Mucosa of rectum (tissue), 2 donors: ENCODE results near the gene B4GALNT4.
"Not testable (repeated sequence)": the region's sequence is repeated elsewhere in the genome, so short reads cannot be mapped to it uniquely, and the experiment has no call there.

Experiments
- H3K27ac ChIP-seq, 2 donors: one replicate each; pipeline ENCODE4 v1.7.0; 2013; ENCODE audit warnings: inconsistent platforms in 2 of 2, low read depth in 2 of 2, low read length in 2 of 2
- H3K27me3 ChIP-seq, 2 donors: one replicate each; pipeline ENCODE4 v1.7.0; 2013; ENCODE audit warnings: low read length in 2 of 2; ENCODE audit not compliant: control insufficient read depth in 2 of 2, insufficient read depth in 2 of 2
- H3K36me3 ChIP-seq, 2 donors: one replicate each; pipeline ENCODE4 v1.7.0; 2013; ENCODE audit warnings: low read length in 2 of 2; ENCODE audit not compliant: control insufficient read depth in 2 of 2, insufficient read depth in 2 of 2
- H3K4me1 ChIP-seq, 2 donors: one replicate each; pipeline ENCODE4 v1.7.0; 2013; ENCODE audit warnings: low read length in 2 of 2, mild to moderate bottlenecking in 1 of 2; ENCODE audit not compliant: control insufficient read depth in 2 of 2, insufficient read depth in 2 of 2
- H3K4me3 ChIP-seq, 2 donors: one replicate each; pipeline ENCODE4 v1.7.0; 2013; ENCODE audit warnings: low read length in 2 of 2
- H3K9ac ChIP-seq, 2 donors: one replicate each; pipeline ENCODE4 v1.7.0; 2013; ENCODE audit warnings: low read length in 2 of 2, low read depth in 1 of 2, mild to moderate bottlenecking in 1 of 2
- H3K9me3 ChIP-seq, 2 donors: one replicate each; pipeline ENCODE4 v1.7.0; 2013; ENCODE audit warnings: low read length in 2 of 2; ENCODE audit not compliant: control insufficient read depth in 2 of 2
- donor health status: healthy.
- donor health status: Normal muscosa, but diverticular disease.

B4GALNT4 gene

DNA sequence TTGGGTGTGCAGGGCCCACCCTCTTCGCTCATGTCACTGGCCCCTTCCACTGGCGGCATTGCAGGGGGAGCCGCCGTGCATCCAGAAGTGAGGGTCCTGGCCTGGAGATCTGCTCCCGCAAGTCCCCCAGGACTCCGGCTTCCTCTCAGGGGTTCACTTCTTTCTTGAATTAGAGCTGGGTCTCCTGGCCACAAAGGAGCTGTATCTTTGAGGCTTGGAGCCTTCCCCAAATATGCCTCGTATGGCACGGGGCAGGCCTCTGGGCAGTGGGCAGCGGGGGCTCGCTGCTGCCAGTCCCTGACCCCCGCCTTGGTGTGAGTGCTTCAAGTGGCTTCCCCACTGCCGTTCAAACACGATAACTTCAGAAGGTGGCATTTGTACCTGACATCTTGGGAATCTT lies 41.3 kb upstream of the B4GALNT4 start:
- Histone ChIP-seq H3K36me3 (no peaks in the 10 kb centered on the region), H3K27ac (no peak overlapping the region)

DNA sequence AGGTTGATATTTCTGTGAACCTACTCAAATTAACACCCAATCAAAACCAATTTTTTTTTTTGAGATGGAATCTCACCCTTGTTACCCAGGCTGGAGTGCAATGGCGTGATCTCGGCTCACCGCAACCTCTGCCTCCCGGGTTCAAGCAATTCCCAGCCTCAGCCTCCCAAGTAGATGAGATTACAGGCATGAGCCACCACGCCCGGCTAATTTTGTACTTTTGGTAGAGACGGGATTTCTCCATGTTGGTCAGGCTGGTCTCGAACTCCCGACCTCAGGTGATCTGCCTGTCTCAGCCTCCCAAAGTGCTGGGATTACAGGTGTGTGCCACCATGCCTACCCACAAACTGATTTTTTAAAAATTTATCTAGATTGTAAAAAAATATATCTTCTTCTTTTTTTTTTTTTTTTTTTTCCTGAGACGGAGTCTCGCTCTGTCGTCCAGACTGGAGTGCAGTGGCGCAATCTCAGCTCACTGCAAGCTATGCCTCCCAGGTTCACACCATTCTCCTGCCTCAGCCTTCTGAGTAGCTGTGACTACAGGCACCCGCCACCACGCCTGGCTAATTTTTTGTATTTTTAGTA lies 40.7 kb upstream of the B4GALNT4 start:
- not testable (repeated sequence) for H3K9ac ChIP-seq, H3K9me3 ChIP-seq, H3K27ac ChIP-seq, H3K27me3 ChIP-seq, H3K4me3 ChIP-seq, H3K36me3 ChIP-seq
- H3K4me1 ChIP-seq = peaks cover 17 to 18% of the 10 kb centered on the region in 2 donors

More for the DNA sequence above, 41.3 kb upstream of the B4GALNT4 start:
- Histone ChIP-seq H3K9me3 (no peaks in the 10 kb centered on the region), H3K4me3 (no peak overlapping the region), H3K9ac (no peak overlapping the region), H3K27me3 (no peaks in the 10 kb centered on the region), H3K4me1 (peaks cover 17 to 18% of the 10 kb centered on the region in 2 donors)

DNA sequence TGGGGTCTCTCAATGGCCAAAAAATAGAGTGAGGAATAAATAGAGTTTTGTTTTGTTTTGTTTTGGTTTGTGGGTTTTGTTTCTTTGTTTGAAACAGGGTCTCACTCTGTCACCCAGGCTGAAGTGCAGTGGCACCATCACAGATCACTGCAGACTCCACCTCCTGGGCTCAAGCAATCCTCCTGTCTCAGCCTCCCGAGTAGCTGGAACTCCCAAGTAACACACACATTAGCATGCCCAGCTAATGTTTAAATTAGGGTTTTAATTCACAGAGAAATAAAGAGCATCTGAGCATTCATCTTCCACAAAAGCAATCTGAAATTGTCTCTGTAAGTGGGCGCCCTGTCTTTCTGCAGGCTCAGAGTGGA lies 39.4 kb upstream of the B4GALNT4 start:
- Histone ChIP-seq H3K4me3 (no peak overlapping the region), H3K9me3 (no peaks in the 10 kb centered on the region), H3K9ac (no peak overlapping the region), H3K27me3 (no peaks in the 10 kb centered on the region), H3K4me1 (peaks cover 17% of the 10 kb centered on the region in 2 donors), H3K36me3 (no peaks in the 10 kb centered on the region), H3K27ac (no peak overlapping the region)

DNA sequence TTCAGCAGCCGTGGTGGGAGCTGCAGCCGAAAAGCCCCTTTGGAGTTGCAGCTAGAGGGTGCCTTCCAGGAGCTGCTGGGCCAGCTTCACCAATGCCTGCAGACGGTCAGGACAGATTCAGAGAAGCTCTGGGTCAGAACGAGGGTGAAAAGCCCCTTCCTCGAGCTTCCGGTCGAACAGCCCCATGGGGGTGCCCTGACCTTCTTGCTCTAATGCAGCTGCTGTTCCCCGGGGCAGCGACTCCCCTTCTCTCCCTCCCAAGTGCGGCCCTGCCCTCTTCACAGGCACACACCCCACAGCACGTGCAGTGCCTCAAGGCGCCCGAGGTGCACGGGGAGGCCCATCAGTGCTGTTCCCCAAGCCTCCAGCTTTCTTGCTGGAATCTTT lies 39.0 kb upstream of the B4GALNT4 start:
- H3K9ac ChIP-seq = no peak overlapping the region
- no peaks in the 10 kb centered on the region for H3K27me3 ChIP-seq
- no peak overlapping the region for H3K27ac ChIP-seq
- H3K4me3 ChIP-seq = no peak overlapping the region
- no peaks in the 10 kb centered on the region for H3K9me3 ChIP-seq
- H3K4me1 ChIP-seq = peaks cover 17% of the 10 kb centered on the region in 2 donors
- H3K36me3 ChIP-seq = no peaks in the 10 kb centered on the region

DNA sequence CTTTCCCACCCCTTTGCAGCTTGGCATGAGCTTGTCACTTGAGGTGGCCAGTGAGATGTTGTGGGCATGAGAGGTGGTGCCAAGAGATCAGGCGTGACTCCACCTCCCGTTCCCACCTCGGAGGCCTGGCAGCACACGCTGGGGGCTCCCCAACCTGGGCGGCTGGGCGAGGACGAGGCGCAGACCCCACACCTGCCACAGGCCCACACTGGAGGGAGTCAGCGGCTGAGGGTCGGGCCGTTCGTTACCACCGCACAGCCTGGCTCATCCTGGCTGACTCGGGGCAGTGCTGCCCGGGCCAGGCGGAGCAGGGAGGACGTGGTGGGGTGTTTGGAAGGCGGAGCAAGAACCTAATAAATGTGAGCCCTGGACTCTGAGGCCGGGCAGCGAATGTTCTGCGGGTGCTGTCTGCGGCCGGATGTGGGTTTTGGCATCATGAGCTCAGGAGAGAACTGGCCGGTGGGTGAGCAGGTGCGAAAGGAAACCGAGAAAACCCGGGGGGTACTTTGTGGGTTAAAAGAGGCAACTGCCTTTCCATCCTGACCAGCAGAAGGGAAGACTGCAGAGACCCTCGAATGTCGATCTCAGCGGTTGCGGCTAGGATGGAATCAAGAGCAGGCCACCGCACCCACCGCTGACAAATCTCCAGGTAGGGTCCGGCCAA lies 38.5 kb upstream of the B4GALNT4 start:
- no peaks in the 10 kb centered on the region for H3K9me3 ChIP-seq
- no peak overlapping the region for H3K9ac ChIP-seq
- no peaks in the 10 kb centered on the region for H3K36me3 ChIP-seq
- no peak overlapping the region for H3K4me3 ChIP-seq
- H3K27ac ChIP-seq = no peak overlapping the region
- H3K27me3 ChIP-seq = no peaks in the 10 kb centered on the region
- H3K4me1 ChIP-seq = peaks cover 13 to 18% of the 10 kb centered on the region in 2 donors

DNA sequence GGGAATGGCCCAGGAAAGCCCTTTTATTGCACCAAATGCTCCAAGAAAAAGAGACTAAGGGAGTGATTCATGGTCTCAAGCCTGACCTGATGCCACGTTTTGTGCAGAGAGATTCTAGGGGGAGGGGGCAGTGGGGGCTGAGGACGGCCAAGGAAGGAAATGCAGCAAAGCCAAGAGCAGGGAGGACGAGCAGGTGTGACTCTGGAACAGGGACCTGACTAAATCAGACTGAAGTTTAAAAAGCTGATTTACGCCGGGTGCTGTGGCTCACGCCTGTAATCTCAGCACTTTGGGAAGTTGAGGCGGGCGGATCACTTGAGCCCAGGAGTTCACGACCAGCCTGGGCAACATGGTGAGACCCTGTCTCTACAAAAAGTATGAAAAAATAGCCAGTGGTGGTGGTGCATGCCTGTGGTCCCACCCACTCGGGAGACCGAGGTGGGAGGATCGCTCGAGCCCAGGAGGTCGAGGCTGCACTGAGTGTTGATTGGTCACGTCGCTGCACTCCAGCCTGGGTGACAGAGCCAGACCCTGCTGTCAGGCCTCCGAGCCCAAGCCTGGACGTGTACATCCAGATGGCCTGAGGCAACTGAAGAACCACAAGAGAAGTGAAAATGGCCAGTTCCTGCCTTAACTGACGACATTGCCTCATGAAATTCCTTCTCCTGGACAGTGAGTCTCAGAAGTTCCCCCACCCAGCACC lies 37.8 kb upstream of the B4GALNT4 start:
- Histone ChIP-seq H3K27ac (no peak overlapping the region), H3K9me3 (no peaks in the 10 kb centered on the region), H3K9ac (no peak overlapping the region), H3K4me1 (peaks cover 8 to 18% of the 10 kb centered on the region in 2 donors), H3K27me3 (no peaks in the 10 kb centered on the region), H3K4me3 (no peak overlapping the region), H3K36me3 (no peaks in the 10 kb centered on the region)

DNA sequence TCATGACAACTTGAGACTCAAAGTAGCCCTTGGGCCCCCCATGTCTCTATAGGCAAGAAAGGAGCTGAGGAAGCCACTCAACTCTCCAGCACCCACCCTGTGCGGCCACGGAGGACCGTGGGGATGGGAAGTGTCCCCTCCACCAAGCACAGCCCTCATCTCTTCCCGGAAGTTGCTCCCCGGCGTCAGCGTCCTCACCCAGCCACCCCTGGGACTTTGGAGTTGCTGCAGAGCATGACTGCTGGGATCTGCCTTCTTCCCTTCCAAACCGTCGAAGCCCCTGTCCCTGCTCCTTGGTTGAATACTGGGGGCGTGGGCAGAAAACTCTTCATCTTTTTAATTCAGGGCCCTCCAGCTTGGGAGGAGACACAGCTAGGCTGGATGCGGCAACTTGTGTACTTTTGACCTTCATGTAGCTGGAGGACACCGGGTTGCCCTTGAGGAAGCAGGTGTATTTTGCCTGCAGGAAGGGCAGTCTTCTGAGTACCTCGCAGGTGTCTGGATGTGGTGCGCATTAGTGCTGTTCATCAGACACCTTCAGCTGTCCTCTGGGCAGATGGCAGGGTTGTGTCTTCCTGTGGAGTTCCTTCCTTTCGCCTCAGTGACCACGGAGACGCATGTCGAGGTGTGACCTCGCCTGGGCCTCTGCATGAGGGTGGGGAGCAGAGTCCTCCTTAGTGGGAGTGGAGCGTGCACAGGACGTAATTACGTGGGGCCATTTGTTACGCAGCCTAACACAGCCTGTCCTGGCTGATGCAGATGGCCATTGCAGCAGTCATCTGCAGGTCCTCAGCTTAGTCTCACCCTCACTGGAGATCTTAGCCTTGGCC lies 36.4 kb upstream of the B4GALNT4 start:
- H3K27me3 ChIP-seq = no peaks in the 10 kb centered on the region
- H3K4me3 ChIP-seq = no peak overlapping the region
- no peaks in the 10 kb centered on the region for H3K9me3 ChIP-seq
- peaks cover 0 to 12% of the 10 kb centered on the region in 2 donors for H3K4me1 ChIP-seq
- no peak overlapping the region for H3K9ac ChIP-seq
- H3K27ac ChIP-seq = no peak overlapping the region
- H3K36me3 ChIP-seq = no peaks in the 10 kb centered on the region

DNA sequence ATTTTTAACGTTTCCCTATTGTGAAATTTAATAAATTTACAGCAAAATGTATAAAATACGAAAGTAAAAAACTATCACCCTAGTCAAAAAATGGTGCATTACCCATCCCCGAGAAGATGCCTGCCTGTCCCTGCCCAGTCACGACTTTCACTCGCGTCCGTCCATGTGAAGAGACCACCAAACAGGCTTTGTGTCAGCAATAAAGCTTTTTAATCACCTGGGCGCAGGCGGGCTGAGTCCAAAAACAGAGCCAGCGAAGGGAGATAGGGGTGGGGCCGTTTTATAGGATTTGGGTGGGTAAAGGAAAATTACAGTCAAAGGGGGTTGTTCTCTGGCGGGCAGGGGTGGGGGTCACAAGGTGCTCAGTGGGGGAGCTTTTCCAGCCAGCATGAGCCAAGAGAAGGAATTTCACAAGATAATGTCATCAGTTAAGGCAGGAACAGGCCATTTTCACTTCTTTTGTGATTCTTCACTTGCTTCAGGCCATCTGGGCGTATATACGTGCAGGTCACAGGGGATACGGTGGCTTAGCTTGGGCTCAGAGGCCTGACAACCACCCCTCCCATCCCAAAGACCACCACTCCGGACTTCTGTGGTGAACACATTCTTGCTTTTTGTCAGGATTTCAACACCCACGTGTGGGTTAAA lies 35.6 kb upstream of the B4GALNT4 start:
- not testable (repeated sequence) for H3K36me3 ChIP-seq, H3K4me3 ChIP-seq, H3K27ac ChIP-seq, H3K27me3 ChIP-seq, H3K9ac ChIP-seq, H3K9me3 ChIP-seq
- peaks cover 0 to 12% of the 10 kb centered on the region in 2 donors for H3K4me1 ChIP-seq

DNA sequence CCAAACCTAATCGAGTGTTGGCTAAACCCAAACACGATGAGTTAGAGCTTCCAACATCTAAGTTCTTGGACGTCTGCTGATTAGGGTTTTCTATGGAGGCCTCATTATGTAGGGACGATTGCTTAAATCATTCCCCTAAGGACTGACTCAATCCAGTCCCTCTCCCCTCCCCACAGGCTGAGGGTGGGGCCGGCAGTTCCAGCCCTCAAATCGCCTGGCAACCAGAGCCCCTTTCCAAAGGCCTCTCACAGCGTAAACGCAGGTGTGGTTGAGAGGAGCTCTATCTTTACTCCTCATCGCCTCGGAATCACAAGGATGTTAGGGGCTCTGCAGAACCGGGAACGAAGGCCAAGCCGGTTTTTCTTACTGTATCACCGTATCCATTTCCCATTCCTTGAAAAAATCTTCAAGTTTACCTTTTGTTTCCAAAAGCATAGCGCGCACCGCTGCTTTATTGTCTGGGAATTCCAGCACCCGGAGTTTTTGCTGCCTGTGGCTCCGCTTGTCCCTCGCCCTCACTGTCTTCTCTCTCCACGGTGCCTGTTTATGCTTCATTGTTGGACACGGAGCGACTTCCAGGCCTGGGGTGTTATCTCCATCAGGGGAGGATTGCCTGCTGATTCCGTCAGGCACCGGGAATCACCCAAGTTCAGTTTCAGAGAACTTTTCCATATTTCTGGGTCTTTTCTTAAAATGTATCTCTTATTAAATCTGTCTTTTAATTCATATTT lies 34.9 kb upstream of the B4GALNT4 start:
- no peaks in the 10 kb centered on the region for H3K27me3 ChIP-seq
- no peaks in the 10 kb centered on the region for H3K9me3 ChIP-seq
- no peak overlapping the region for H3K27ac ChIP-seq
- no peak overlapping the region for H3K4me3 ChIP-seq
- no peaks in the 10 kb centered on the region for H3K36me3 ChIP-seq
- H3K9ac ChIP-seq = no peak overlapping the region
- peaks cover 0 to 12% of the 10 kb centered on the region in 2 donors for H3K4me1 ChIP-seq
